HepG2 (cell line): ENCODE results near the gene THSD1.

Experiments used
- CEBPZ ChIP-seq: IDR thresholded peaks from 2 replicates; pipeline ENCODE4 v1.6.1; 2012; ENCODE audit warnings: low read length, improper control_type of control experiment
- MTA1 ChIP-seq: sonication (generic); formaldehyde crosslinking; IDR thresholded peaks from 2 replicates; pipeline ENCODE4 v1.4.0; 2020; ENCODE audit warnings: missing genetic modification reagents, mild to moderate bottlenecking, borderline replicate concordance
- NFATC3 ChIP-seq: sonication (generic); formaldehyde crosslinking; IDR thresholded peaks from 2 replicates; pipeline ENCODE4 v1.5.1; 2020; ENCODE audit warnings: mild to moderate bottlenecking, missing genetic modification reagents
- ZNF441 ChIP-seq: sonication (generic); formaldehyde crosslinking; IDR thresholded peaks from 2 replicates; pipeline ENCODE4 v1.7.0; 2021; ENCODE audit warnings: missing genetic modification reagents, borderline replicate concordance

- TF ChIP-seq NFATC3 (CRISPR knock-in tag) (no peak), MTA1 (CRISPR knock-in tag) (no peak), CEBPZ (no peak), ZNF441 (CRISPR knock-in tag) (no peak)
Measured at GRCh38 chr13:52377898-52378297, 28.1 kb downstream of the THSD1 start.
